ENCODE data around the gene NFASC.
A peak's percentile ranks its signal among the peaks of the same experiment; 100 is the strongest.

NFASC gene

DNA sequence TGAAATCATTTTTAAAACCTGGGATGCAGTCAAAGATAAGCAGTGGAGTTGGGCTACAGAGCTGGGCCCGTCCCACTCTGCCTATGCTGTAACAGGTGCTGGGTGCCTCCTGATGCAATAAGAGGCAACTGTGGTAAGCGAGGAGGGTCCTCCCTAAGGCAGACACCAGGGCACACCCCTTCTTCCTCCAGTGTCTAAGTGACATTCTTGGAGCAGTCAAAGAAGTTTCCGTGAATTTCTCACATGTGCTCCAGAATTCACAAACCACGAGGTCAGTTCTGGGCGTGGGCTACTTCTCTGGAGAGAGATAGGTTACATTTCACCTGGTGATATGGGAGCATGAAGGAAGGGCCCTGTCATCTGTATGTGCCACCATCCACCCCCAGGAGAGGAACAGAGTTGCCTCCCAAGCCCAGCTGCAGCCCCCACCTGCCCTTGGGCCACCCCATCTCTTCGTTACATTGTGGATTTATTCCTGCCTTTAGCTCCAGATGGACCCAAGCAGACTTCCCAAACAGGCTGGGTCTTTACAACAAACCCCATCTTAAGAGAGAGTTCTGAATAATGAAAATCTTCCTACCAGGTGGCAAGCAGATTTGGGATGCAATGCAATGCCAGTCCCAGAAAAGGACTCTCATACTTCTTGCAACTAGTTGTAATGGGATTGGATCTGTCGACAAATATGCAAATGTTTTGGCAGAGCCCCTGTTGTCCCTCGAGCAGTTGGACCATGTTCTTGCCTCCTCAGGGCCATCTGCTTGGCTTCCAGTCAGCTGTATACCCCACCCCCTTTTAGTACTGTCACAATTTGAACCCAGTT lies 89.9 kb downstream of the NFASC start:
- H3K27ac Mint-ChIP-seq: no peak overlapping the region
- H3K4me3 Mint-ChIP-seq: no peak overlapping the region
- DNase-seq: no peak
- no peaks in the 10 kb centered on the region for H3K9me3 Mint-ChIP-seq
- peaks cover 40% of the 10 kb centered on the region for H3K27me3 Mint-ChIP-seq
- H3K36me3 Mint-ChIP-seq (ENCODE audit: low read depth): no peaks in the 10 kb centered on the region
- H3K4me1 Mint-ChIP-seq (ENCODE audit: low read depth): no peaks in the 10 kb centered on the region

DNA sequence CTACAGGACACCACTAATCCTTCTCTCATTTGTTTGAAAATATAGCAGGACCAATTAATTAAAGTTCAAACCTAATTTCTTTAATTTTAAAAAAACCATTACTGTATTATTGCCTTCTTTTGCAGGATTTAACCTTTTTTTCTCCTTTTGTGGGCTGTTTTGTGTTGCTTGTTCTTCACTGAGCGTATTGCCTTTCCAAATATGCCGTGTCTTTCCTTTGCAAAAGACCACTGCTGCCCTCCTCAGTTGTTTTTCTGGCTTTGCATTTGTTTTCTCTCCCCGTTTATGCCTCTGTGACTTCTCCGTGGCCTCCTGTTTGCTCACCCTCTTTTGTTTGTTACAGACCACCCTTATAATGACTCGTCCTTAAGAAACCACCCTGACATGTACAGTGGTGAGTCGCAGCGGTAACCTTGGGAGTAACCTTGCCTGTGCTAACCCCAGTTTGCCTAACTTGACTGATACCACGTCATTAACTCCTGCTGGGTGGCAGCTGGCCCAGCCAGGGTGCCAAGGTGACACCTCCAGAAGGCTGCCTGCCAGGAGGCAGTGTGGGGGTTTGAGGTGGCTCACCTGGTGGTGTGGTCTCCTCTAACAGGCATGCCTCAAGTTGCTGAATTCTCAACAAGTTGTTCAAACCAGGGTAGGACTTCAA lies 91.2 kb downstream of the NFASC start:
- no peak overlapping the region for H3K27ac Mint-ChIP-seq
- no peaks in the 10 kb centered on the region for H3K36me3 Mint-ChIP-seq (ENCODE audit: low read depth)
- H3K27me3 Mint-ChIP-seq: peaks cover 37% of the 10 kb centered on the region
- no peaks in the 10 kb centered on the region for H3K9me3 Mint-ChIP-seq
- DNase-seq: no peak
- no peaks in the 10 kb centered on the region for H3K4me1 Mint-ChIP-seq (ENCODE audit: low read depth)
- H3K4me3 Mint-ChIP-seq: no peak overlapping the region

DNA sequence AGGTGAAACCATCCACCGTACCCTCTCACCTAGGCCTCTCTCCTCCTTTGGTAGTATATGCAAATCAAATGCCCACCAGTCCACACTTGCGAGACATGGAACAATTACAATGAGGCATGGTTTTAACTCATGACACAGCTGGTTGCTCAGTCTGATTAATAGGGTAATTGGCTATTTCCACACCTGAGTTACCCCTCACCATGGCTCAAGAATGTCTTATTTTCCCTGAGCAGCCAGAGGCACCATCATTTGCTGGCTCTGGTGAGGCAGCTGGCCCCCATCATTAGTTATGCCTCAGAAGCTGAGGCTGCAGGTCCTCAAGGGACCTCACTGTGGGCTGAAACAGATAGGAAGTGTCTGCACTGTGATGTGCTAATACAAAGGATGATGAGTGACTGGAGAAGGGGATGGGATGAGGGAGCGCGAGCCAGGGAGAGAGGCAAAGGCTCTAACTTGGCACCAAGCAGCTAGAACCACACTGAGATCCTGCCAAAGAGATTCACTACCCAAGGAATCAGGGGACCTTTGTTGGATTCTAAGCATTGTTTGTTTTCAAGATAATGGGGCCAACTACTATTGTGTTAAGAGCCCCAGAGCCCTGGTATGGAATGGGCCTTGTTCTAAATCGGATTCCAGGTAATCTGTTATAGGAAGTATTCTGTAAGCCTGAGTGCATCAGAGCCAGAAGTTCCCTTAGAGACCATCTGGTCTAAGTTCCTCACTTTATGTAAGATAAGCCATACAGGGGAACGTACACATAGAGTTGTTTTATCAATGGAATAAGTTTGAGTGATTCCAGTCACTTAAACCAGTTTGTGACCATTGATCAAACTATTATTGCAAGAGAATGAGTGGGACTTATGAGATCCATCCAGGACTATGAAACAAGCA lies 92.3 kb downstream of the NFASC start:
- H3K4me3 Mint-ChIP-seq: no peak overlapping the region
- peaks cover 40% of the 10 kb centered on the region for H3K27me3 Mint-ChIP-seq
- no peak for DNase-seq
- no peaks in the 10 kb centered on the region for H3K9me3 Mint-ChIP-seq
- no peaks in the 10 kb centered on the region for H3K36me3 Mint-ChIP-seq (ENCODE audit: low read depth)
- H3K4me1 Mint-ChIP-seq (ENCODE audit: low read depth): no peaks in the 10 kb centered on the region
- H3K27ac Mint-ChIP-seq: no peak overlapping the region

DNA sequence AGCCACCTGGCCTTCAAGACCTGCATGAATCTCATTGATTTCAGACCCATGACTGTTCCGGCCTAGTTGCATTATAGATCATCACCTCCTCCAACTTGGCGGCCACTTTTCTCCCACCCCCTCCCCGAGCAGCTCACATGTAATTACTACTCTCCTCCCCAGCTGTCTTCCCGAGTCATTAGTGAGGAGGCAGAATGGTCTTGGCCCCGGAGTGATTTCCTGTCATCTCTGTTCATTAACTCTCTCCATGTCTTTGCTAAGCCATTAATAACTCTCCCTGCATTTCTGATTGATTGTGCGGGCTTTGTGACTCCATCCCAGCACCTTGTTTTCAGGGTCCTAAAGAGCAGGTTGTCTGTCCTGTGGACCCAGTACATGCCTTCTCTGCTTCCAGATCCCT lies 96.8 kb downstream of the NFASC start:
- Mint-ChIP-seq H3K9me3 (no peaks in the 10 kb centered on the region), H3K4me1 (ENCODE audit: low read depth) (no peaks in the 10 kb centered on the region), H3K36me3 (ENCODE audit: low read depth) (no peaks in the 10 kb centered on the region), H3K27me3 (peaks cover 27% of the 10 kb centered on the region), H3K4me3 (no peak overlapping the region), H3K27ac (no peak overlapping the region)
- DNase-seq: no peak

DNA sequence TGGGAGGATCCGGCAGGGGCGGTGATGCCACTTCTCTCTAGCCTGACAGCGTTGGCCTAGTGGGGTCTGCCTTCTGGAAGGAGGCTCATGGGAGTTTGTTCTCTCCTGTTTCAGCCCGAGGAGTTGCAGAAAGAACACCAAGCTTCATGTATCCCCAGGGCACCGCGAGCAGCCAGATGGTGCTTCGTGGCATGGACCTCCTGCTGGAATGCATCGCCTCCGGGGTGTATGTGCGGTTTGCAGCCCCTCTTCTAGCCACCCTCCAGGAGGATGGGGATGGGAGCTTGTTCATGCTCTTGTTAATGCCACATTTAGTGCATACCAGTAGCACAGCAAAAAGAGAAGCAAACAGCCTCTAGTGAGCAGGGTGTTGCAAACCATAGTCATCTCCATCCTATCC lies 97.5 kb downstream of the NFASC start:
- peaks cover 27% of the 10 kb centered on the region for H3K27me3 Mint-ChIP-seq
- no peaks in the 10 kb centered on the region for H3K9me3 Mint-ChIP-seq

DNA sequence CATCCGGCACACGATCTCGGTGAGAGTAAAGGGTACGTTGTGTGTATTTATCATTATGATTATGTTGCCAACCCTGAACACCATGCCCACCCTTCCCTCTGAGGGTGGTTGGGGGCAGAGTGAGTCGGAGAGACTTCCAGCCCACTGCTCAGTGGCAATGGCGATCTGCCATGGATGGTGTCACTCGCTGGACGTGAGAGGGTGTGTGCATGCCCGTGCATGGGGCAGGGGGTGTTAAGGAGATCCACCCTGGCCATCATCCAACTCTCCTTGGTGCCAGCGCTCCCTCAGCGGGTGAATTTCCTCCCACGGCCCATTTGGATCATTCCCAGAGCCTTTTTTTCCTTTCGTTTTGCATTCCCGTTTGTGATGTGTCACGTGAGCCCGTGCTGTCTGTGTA lies 98.3 kb downstream of the NFASC start:
- H3K4me3 Mint-ChIP-seq: no peak overlapping the region
- H3K4me1 Mint-ChIP-seq (ENCODE audit: low read depth): no peaks in the 10 kb centered on the region
- no peaks in the 10 kb centered on the region for H3K36me3 Mint-ChIP-seq (ENCODE audit: low read depth)

More for the DNA sequence above, 97.5 kb downstream of the NFASC start:
- H3K4me3 Mint-ChIP-seq: no peak overlapping the region
- no peak overlapping the region for H3K27ac Mint-ChIP-seq
- no peaks in the 10 kb centered on the region for H3K4me1 Mint-ChIP-seq (ENCODE audit: low read depth)
- DNase-seq: no peak
- no peaks in the 10 kb centered on the region for H3K36me3 Mint-ChIP-seq (ENCODE audit: low read depth)

DNA sequence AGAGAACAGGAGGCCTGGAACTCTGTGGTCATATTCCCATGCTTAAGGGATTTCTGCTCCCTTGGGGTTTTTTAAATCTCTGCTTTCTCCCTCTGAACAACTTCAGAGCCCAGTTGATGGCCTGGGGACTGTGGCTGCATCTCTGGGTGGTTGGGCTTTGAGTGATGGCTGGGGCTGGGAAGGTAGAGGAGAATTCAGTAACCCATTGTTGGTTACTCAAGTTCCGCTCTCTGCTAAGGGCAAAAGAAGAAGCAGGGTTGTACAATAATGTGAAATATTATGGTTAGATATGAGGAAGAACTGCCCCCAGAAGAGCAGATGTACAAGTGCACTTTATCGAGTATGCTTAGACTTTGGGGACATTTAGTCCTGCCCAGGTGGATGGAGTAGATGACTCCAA lies 100.3 kb downstream of the NFASC start:
- Mint-ChIP-seq H3K9me3 (no peaks in the 10 kb centered on the region), H3K36me3 (ENCODE audit: low read depth) (no peaks in the 10 kb centered on the region), H3K27ac (no peak overlapping the region), H3K4me3 (no peak overlapping the region), H3K4me1 (ENCODE audit: low read depth) (no peaks in the 10 kb centered on the region), H3K27me3 (peaks cover 30% of the 10 kb centered on the region)
- DNase-seq: no peak

More for the DNA sequence above, 98.3 kb downstream of the NFASC start:
- peaks cover 33% of the 10 kb centered on the region for H3K27me3 Mint-ChIP-seq
- no peak for DNase-seq
- no peaks in the 10 kb centered on the region for H3K9me3 Mint-ChIP-seq
- H3K27ac Mint-ChIP-seq: no peak overlapping the region

DNA sequence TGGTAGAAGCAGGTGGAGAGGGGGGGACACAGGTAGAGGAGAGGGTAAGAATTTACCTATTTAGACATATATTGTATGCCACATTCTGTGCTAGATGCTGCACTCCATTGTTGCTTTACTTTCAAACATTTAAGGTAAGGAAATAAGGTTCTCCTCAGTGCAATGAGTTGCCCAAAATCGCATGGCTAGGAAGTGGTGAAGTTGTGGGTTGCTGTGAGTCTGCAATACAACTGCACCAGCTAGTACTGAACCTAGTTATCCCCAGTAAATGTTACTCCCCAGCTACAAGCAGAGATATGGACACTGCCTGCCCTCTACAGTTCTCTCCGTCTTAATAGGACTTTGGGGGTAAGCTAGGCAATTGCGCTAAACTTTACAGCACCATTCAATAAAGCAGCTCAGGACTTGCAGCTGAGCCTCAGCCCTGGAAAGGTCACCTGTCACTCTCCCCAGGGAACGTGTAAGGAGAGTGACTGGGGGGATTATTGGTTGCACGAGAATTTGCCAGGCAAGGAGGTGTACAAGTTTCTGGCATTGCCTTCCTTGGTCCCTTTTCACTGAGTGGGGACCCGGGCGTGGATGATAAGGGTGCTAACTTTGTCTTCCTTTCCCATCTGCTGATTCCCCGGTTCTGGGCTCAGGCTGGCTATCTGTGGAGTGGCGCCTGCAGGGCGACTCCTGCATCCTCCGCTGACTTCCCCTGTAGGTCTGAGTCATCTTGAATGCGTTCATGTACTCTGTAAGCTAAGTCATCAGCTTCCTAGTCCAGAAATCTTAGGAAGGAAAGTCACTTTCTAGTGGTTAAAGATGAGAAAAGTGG lies 101.1 kb downstream of the NFASC start:
- Mint-ChIP-seq H3K4me3 (no peak overlapping the region), H3K4me1 (ENCODE audit: low read depth) (no peaks in the 10 kb centered on the region), H3K36me3 (ENCODE audit: low read depth) (no peaks in the 10 kb centered on the region), H3K27ac (no peak overlapping the region), H3K9me3 (no peaks in the 10 kb centered on the region), H3K27me3 (peaks cover 29% of the 10 kb centered on the region)
- DNase-seq: no peak

DNA sequence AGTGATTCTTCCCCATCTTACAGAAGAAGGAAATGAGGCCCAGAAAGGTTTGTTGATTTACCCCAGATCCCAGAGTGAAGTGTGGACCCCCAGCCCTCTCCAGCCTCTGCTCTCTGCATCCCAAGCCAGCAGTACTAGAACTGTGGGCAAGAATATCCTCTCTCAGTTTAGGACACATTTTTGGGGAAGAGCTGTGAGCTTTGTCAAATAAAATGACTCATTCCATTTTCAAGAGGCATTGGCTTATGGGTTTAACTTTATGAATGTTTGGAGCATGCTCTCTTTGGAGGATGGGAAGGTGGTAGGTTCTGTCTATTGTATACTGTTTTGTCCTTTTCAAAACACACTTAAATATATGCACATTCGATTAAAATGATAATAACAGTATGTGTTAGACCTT lies 101.8 kb downstream of the NFASC start:
- Mint-ChIP-seq H3K9me3 (no peaks in the 10 kb centered on the region), H3K27ac (no peak overlapping the region), H3K4me1 (ENCODE audit: low read depth) (no peaks in the 10 kb centered on the region), H3K36me3 (ENCODE audit: low read depth) (no peaks in the 10 kb centered on the region), H3K27me3 (peaks cover 26% of the 10 kb centered on the region), H3K4me3 (no peak overlapping the region)
- DNase-seq: no peak

DNA sequence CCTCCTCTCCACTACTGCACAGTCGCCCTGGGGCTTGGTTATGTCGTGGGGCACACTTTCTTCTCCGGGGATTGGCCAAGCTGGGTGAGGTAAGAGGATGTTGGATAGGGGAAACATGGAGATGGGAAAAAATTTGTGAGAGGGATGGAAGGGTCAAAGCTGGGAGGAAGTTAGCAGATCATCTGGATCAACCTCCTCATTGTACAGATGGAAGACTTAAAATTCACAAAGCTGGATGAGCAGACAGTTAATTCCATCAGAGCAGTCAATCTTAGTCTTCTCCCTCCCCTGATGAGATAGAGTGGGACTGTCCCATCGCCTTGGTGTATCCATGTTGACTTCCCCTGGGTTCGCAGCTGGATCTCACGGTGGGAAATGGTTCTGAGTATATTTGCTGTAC lies 102.8 kb downstream of the NFASC start:
- Mint-ChIP-seq H3K27me3 (peaks cover 28% of the 10 kb centered on the region), H3K4me3 (no peak overlapping the region), H3K4me1 (ENCODE audit: low read depth) (no peaks in the 10 kb centered on the region), H3K27ac (no peak overlapping the region), H3K9me3 (no peaks in the 10 kb centered on the region), H3K36me3 (ENCODE audit: low read depth) (no peaks in the 10 kb centered on the region)
- DNase-seq: no peak

- Mint-ChIP-seq H3K36me3 (ENCODE audit: low read depth) (no peaks in the 10 kb centered on the region), H3K4me3 (no peak overlapping the region), H3K4me1 (ENCODE audit: low read depth) (no peaks in the 10 kb centered on the region), H3K9me3 (no peaks in the 10 kb centered on the region), H3K27me3 (peaks cover 20% of the 10 kb centered on the region), H3K27ac (no peak overlapping the region)
- DNase-seq: no peak
These were observed 103.7 kb downstream of the NFASC start for GRCh38 chr1:204974327-204974726.

GRCh38 chr1:204975021-204975420 lies 104.4 kb downstream of the NFASC start:
- peaks cover 21% of the 10 kb centered on the region for H3K27me3 Mint-ChIP-seq
- no peaks in the 10 kb centered on the region for H3K9me3 Mint-ChIP-seq
- H3K4me3 Mint-ChIP-seq: no peak overlapping the region
- no peak overlapping the region for H3K27ac Mint-ChIP-seq
- DNase-seq: no peak
- no peaks in the 10 kb centered on the region for H3K4me1 Mint-ChIP-seq (ENCODE audit: low read depth)
- H3K36me3 Mint-ChIP-seq (ENCODE audit: low read depth): no peaks in the 10 kb centered on the region

GRCh38 chr1:204975568-204976235 lies 105.0 kb downstream of the NFASC start:
- Mint-ChIP-seq H3K27ac (no peak overlapping the region), H3K36me3 (ENCODE audit: low read depth) (no peaks in the 10 kb centered on the region)

More at GRCh38 chr1:204975568-204976235, 105.0 kb downstream of the NFASC start:
- Mint-ChIP-seq H3K27me3 (peaks cover 23% of the 10 kb centered on the region), H3K4me1 (ENCODE audit: low read depth) (no peaks in the 10 kb centered on the region), H3K9me3 (no peaks in the 10 kb centered on the region), H3K4me3 (no peak overlapping the region)
- peak; percentile 58 for DNase-seq
